HEK293 (cell line): ENCODE results near the gene MCF2L.

ENCODE experiments used
- CTCF ChIA-PET: fragments of 350-600 bp; formaldehyde crosslinking; extraction: SDS; loops from one replicate; lab custom pipeline; 2021; ENCODE audit warnings: antibody characterized with exemption; lab: Yijun Ruan, JAX
- POLR2A ChIA-PET: fragments of 300-600 bp; formaldehyde crosslinking; extraction: SDS; loops from one replicate; lab custom pipeline; 2020; ENCODE audit warnings: antibody characterized with exemption, inconsistent platforms; lab: Yijun Ruan, JAX
- H3K27ac ChIP-seq: fragments of 200-500 bp; sonication (Bioruptor generic); 2 replicates; pipeline ENCODE4 v1.5.1; 2014; ENCODE audit warnings: low read depth, low read length, control low read depth, inconsistent platforms; ENCODE audit errors: extremely low read depth
- H3K36me3 ChIP-seq, 2 experiments: fragments of 200-500 bp in 1 of 2; sonication (Bioruptor generic) in 1 of 2; 1 replicate in 1 of 2; 2 replicates in 1 of 2; pipeline ENCODE4 v1.5.1; 2014 to 2017; ENCODE audit warnings: inconsistent platforms in 2 of 2, low read length in 2 of 2; ENCODE audit not compliant: control insufficient read depth in 2 of 2, insufficient read depth in 1 of 2
- H3K4me1 ChIP-seq: fragments of 200-500 bp; sonication (Bioruptor generic); 2 replicates; pipeline ENCODE4 v1.5.1; 2014; ENCODE audit warnings: mild to moderate bottlenecking, low read length, inconsistent platforms; ENCODE audit not compliant: control insufficient read depth, insufficient read depth
- H3K4me3 ChIP-seq: 2 replicates; pipeline ENCODE4 v1.5.1; 2011; ENCODE audit warnings: low read depth, mild to moderate bottlenecking, control low read depth, low read length, moderate library complexity
- H3K9me3 ChIP-seq: fragments of 200-500 bp; sonication (Bioruptor generic); 2 replicates; pipeline ENCODE4 v1.5.1; 2014; ENCODE audit warnings: low read depth, low read length, inconsistent platforms; ENCODE audit not compliant: control insufficient read depth, insufficient read depth
- BCL11A ChIP-seq: fragments of 450-650 bp; formaldehyde crosslinking; IDR thresholded peaks from 2 replicates; pipeline ENCODE4 v1.5.1; 2016; ENCODE audit warnings: low read depth, missing biosample characterization, missing genetic modification characterization
- SALL2 ChIP-seq: fragments of 450-650 bp; formaldehyde crosslinking; IDR thresholded peaks from 2 replicates; pipeline ENCODE4 v1.5.0; 2017; ENCODE audit warnings: missing biosample characterization, mild to moderate bottlenecking, missing genetic modification characterization, borderline replicate concordance
- ZBTB7A ChIP-seq: fragments of 450-650 bp; formaldehyde crosslinking; IDR thresholded peaks from 2 replicates; pipeline ENCODE4 v1.5.1; 2016; ENCODE audit warnings: low read depth, missing biosample characterization, missing genetic modification characterization
- ZFP69B ChIP-seq: fragments of 450-650 bp; formaldehyde crosslinking; IDR thresholded peaks from 2 replicates; pipeline ENCODE4 v1.5.1; 2016; ENCODE audit warnings: missing biosample characterization, missing genetic modification characterization
- ZNF121 ChIP-seq: fragments of 450-650 bp; formaldehyde crosslinking; IDR thresholded peaks from 2 replicates; pipeline ENCODE4 v1.5.1; 2016; ENCODE audit warnings: missing biosample characterization, missing genetic modification characterization
- ZNF140 ChIP-seq: fragments of 450-650 bp; formaldehyde crosslinking; IDR thresholded peaks from 2 replicates; pipeline ENCODE4 v1.5.1; 2016; ENCODE audit warnings: missing biosample characterization, missing genetic modification characterization
- ZNF274 ChIP-seq, 2 experiments: fragments of 200-500 bp in 1 of 2; fragments of 450-650 bp in 1 of 2; sonication (Bioruptor generic) in 1 of 2; formaldehyde crosslinking in 1 of 2; IDR thresholded peaks; 2 replicates each; pipeline versions ENCODE4 v1.5.1 to v1.6.1; 2014 to 2016; ENCODE audit warnings: borderline replicate concordance in 1 of 2, inconsistent platforms in 1 of 2, low read length in 1 of 2, missing biosample characterization in 1 of 2, missing genetic modification characterization in 1 of 2
- ZNF302 ChIP-seq: fragments of 450-650 bp; formaldehyde crosslinking; IDR thresholded peaks from 2 replicates; pipeline ENCODE4 v1.5.1; 2016; ENCODE audit warnings: missing biosample characterization, missing genetic modification characterization, low read depth
- ZNF354C ChIP-seq: fragments of 450-650 bp; formaldehyde crosslinking; IDR thresholded peaks from 2 replicates; pipeline ENCODE4 v1.5.1; 2016; ENCODE audit warnings: missing biosample characterization, missing genetic modification characterization, low read depth, borderline replicate concordance
- ZNF366 ChIP-seq: fragments of 450-650 bp; formaldehyde crosslinking; conservative IDR thresholded peaks from 2 replicates; pipeline ENCODE4 v1.5.1; 2016; ENCODE audit warnings: missing biosample characterization, missing genetic modification characterization
- ZNF521 ChIP-seq: fragments of 450-650 bp; formaldehyde crosslinking; IDR thresholded peaks from 2 replicates; pipeline ENCODE4 v1.5.1; 2017; ENCODE audit warnings: missing biosample characterization, mild to moderate bottlenecking, missing genetic modification characterization
- ZNF558 ChIP-seq: fragments of 450-650 bp; formaldehyde crosslinking; IDR thresholded peaks from 2 replicates; pipeline ENCODE4 v1.5.1; 2016; ENCODE audit warnings: missing biosample characterization, missing genetic modification characterization
- ZNF560 ChIP-seq: fragments of 450-650 bp; formaldehyde crosslinking; IDR thresholded peaks from 2 replicates; pipeline ENCODE4 v1.5.1; 2017; ENCODE audit warnings: missing biosample characterization, missing genetic modification characterization, borderline replicate concordance
- ZNF629 ChIP-seq: fragments of 450-650 bp; formaldehyde crosslinking; IDR thresholded peaks from 2 replicates; pipeline ENCODE4 v1.5.1; 2017; ENCODE audit warnings: missing biosample characterization, missing genetic modification characterization
- TF ChIP-seq, protein P1 (sequence below): fragments of 450-650 bp; formaldehyde crosslinking; IDR thresholded peaks from 2 replicates; pipeline ENCODE4 v1.5.1; 2016; ENCODE audit warnings: missing biosample characterization, missing genetic modification characterization
- TF ChIP-seq, protein P2 (sequence below): fragments of 450-650 bp; formaldehyde crosslinking; IDR thresholded peaks from 2 replicates; pipeline ENCODE4 v1.5.1; 2016; ENCODE audit warnings: missing biosample characterization, missing genetic modification characterization, low read depth
- TF ChIP-seq, protein P3 (sequence below): fragments of 450-650 bp; formaldehyde crosslinking; IDR thresholded peaks from 2 replicates; pipeline ENCODE4 v1.5.1; 2016; ENCODE audit warnings: missing biosample characterization, missing genetic modification characterization, borderline replicate concordance
- TF ChIP-seq, protein P4 (sequence below): fragments of 450-650 bp; formaldehyde crosslinking; IDR thresholded peaks from 2 replicates; pipeline ENCODE4 v1.5.1; 2017; ENCODE audit warnings: missing biosample characterization, mild to moderate bottlenecking, missing genetic modification characterization, moderate library complexity
- TF ChIP-seq, protein P5 (sequence below): fragments of 450-650 bp; formaldehyde crosslinking; IDR thresholded peaks from 2 replicates; pipeline ENCODE4 v1.5.1; 2016; ENCODE audit warnings: missing biosample characterization, missing genetic modification characterization

MCF2L gene

DNA sequence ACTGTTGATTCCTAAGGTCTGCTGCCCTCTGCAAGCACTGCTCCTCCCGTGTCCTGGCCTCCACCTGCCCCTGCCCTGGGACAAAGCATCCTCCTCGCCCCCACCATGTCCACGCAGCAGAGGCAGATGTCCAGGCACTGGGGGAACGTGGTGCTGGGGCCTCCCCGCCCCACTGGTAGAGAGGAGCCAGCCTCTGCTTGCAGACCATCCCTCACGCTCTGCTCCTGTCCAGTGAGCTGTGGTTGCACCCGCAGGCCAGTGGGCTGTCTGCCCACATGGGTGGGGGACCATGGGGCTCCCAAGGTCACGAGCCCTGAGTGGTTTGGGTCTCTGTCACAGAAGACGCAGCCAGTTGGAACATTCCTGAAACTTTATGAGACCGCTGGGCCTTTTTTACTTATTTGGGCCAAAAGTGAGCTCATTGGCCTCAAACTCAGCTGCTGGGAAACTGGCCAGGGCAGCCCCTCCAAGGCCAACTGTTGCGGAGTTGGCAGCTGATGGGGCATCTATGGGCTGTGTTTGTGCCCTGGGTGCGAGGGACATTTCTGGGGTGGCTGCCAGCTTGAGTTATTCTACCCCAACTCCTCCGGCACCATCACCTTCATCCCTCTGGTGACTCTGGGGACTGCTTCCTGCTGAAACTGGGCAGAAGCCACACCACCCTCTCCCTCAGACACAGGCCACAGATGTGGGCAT, 71.7 kb downstream of the MCF2L start:
- Histone ChIP-seq H3K27ac (no peak overlapping the region), H3K36me3 (no peaks in the 10 kb centered on the region), H3K4me3 (no peak overlapping the region), H3K9me3 (no peaks in the 10 kb centered on the region), H3K4me1 (no peaks in the 10 kb centered on the region)
- TF ChIP-seq ZNF140 (tag by site-specific recombination), result no peak
- no peak for TF ChIP-seq ZNF521 (tag by site-specific recombination)
- TF ChIP-seq ZNF274 (IDR thresholded peaks at IDR 0.05; ENCODE audit: low read length), result no peak
- no peak for TF ChIP-seq ZNF274 (tag by site-specific recombination; IDR thresholded peaks at IDR 0.05; ENCODE audit: borderline replicate concordance)
- no peak for TF ChIP-seq ZNF558
- TF ChIP-seq, protein P1, sequence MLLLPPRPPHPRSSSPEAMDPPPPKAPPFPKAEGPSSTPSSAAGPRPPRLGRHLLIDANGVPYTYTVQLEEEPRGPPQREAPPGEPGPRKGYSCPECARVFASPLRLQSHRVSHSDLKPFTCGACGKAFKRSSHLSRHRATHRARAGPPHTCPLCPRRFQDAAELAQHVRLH (tag by site-specific recombination), result no peak
- TF ChIP-seq ZBTB7A (tag by site-specific recombination), result no peak
- TF ChIP-seq BCL11A (tag by site-specific recombination), result no peak
- TF ChIP-seq ZFP69B (tag by site-specific recombination), result no peak
- no peak for TF ChIP-seq ZNF366 (tag by site-specific recombination)
- TF ChIP-seq ZNF302, result no peak
- TF ChIP-seq, protein P2, sequence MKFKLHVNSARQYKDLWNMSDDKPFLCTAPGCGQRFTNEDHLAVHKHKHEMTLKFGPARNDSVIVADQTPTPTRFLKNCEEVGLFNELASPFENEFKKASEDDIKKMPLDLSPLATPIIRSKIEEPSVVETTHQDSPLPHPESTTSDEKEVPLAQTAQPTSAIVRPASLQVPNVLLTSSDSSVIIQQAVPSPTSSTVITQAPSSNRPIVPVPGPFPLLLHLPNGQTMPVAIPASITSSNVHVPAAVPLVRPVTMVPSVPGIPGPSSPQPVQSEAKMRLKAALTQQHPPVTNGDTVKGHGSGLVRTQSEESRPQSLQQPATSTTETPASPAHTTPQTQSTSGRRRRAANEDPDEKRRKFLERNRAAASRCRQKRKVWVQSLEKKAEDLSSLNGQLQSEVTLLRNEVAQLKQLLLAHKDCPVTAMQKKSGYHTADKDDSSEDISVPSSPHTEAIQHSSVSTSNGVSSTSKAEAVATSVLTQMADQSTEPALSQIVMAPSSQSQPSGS (tag by site-specific recombination), result no peak
- TF ChIP-seq, protein P3, sequence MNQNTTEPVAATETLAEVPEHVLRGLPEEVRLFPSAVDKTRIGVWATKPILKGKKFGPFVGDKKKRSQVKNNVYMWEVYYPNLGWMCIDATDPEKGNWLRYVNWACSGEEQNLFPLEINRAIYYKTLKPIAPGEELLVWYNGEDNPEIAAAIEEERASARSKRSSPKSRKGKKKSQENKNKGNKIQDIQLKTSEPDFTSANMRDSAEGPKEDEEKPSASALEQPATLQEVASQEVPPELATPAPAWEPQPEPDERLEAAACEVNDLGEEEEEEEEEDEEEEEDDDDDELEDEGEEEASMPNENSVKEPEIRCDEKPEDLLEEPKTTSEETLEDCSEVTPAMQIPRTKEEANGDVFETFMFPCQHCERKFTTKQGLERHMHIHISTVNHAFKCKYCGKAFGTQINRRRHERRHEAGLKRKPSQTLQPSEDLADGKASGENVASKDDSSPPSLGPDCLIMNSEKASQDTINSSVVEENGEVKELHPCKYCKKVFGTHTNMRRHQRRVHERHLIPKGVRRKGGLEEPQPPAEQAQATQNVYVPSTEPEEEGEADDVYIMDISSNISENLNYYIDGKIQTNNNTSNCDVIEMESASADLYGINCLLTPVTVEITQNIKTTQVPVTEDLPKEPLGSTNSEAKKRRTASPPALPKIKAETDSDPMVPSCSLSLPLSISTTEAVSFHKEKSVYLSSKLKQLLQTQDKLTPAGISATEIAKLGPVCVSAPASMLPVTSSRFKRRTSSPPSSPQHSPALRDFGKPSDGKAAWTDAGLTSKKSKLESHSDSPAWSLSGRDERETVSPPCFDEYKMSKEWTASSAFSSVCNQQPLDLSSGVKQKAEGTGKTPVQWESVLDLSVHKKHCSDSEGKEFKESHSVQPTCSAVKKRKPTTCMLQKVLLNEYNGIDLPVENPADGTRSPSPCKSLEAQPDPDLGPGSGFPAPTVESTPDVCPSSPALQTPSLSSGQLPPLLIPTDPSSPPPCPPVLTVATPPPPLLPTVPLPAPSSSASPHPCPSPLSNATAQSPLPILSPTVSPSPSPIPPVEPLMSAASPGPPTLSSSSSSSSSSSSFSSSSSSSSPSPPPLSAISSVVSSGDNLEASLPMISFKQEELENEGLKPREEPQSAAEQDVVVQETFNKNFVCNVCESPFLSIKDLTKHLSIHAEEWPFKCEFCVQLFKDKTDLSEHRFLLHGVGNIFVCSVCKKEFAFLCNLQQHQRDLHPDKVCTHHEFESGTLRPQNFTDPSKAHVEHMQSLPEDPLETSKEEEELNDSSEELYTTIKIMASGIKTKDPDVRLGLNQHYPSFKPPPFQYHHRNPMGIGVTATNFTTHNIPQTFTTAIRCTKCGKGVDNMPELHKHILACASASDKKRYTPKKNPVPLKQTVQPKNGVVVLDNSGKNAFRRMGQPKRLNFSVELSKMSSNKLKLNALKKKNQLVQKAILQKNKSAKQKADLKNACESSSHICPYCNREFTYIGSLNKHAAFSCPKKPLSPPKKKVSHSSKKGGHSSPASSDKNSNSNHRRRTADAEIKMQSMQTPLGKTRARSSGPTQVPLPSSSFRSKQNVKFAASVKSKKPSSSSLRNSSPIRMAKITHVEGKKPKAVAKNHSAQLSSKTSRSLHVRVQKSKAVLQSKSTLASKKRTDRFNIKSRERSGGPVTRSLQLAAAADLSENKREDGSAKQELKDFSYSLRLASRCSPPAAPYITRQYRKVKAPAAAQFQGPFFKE (tag by site-specific recombination), result no peak
- TF ChIP-seq, protein P4, sequence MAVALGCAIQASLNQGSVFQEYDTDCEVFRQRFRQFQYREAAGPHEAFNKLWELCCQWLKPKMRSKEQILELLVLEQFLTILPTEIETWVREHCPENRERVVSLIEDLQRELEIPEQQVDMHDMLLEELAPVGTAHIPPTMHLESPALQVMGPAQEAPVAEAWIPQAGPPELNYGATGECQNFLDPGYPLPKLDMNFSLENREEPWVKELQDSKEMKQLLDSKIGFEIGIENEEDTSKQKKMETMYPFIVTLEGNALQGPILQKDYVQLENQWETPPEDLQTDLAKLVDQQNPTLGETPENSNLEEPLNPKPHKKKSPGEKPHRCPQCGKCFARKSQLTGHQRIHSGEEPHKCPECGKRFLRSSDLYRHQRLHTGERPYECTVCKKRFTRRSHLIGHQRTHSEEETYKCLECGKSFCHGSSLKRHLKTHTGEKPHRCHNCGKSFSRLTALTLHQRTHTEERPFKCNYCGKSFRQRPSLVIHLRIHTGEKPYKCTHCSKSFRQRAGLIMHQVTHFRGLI (tag by site-specific recombination), result no peak
- TF ChIP-seq ZNF121, result no peak
- TF ChIP-seq ZNF629 (tag by site-specific recombination), result no peak
- TF ChIP-seq ZNF560 (tag by site-specific recombination), result no peak
- TF ChIP-seq, protein P5, sequence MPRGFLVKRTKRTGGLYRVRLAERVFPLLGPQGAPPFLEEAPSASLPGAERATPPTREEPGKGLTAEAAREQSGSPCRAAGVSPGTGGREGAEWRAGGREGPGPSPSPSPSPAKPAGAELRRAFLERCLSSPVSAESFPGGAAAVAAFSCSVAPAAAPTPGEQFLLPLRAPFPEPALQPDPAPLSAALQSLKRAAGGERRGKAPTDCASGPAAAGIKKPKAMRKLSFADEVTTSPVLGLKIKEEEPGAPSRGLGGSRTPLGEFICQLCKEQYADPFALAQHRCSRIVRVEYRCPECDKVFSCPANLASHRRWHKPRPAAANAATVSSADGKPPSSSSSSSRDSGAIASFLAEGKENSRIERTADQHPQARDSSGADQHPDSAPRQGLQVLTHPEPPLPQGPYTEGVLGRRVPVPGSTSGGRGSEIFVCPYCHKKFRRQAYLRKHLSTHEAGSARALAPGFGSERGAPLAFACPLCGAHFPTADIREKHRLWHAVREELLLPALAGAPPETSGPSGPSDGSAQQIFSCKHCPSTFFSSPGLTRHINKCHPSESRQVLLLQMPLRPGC, result no peak
- no peak for TF ChIP-seq SALL2 (tag by site-specific recombination)
- no peak for TF ChIP-seq ZNF354C (tag by site-specific recombination)
- POLR2A ChIA-PET, result no interaction called here
- CTCF ChIA-PET, result interaction anchor here (0.6 kb wide), 1 partner anchor 14 kb away, joined by 4 read pairs; no protein-coding TSS in a partner anchor
